Mucosa of stomach (tissue), 1 donor: ENCODE measurements around the gene ZNF225.
"Not testable (repeated sequence)": the region's sequence is repeated elsewhere in the genome, so short reads cannot be mapped to it uniquely, and the experiment has no call there.

Source experiments
- H3K27me3 ChIP-seq: one replicate; pipeline ENCODE4 v1.7.0; 2013; ENCODE audit warnings: mild to moderate bottlenecking, low read length; ENCODE audit not compliant: control insufficient read depth, insufficient read depth
- H3K36me3 ChIP-seq: one replicate; pipeline ENCODE4 v1.7.0; 2013; ENCODE audit warnings: low read length; ENCODE audit not compliant: control insufficient read depth, insufficient read depth
- H3K4me1 ChIP-seq: one replicate; pipeline ENCODE4 v1.7.0; 2013; ENCODE audit warnings: mild to moderate bottlenecking, low read length; ENCODE audit not compliant: control insufficient read depth, insufficient read depth
- H3K4me3 ChIP-seq: one replicate; pipeline ENCODE4 v1.7.0; 2013; ENCODE audit warnings: low read length
- H3K9ac ChIP-seq: one replicate; pipeline ENCODE4 v1.7.0; 2013; ENCODE audit warnings: mild to moderate bottlenecking, low read length, moderate library complexity
- H3K9me3 ChIP-seq: one replicate; pipeline ENCODE4 v1.7.0; 2013; ENCODE audit warnings: mild to moderate bottlenecking, low read length, moderate library complexity; ENCODE audit not compliant: control insufficient read depth
- donor health status: Pancreatic carcinoma.

The ZNF225 gene

GRCh38 chr19:44170660-44171059 lies 57.5 kb downstream of the ZNF225 start:
- not testable (repeated sequence) for H3K4me3 ChIP-seq, H3K4me1 ChIP-seq, H3K9ac ChIP-seq, H3K27me3 ChIP-seq
- peaks cover 20% of the 10 kb centered on the region for H3K9me3 ChIP-seq
- H3K36me3 ChIP-seq = peaks cover 33% of the 10 kb centered on the region

GRCh38 chr19:44176590-44176989 lies 63.4 kb downstream of the ZNF225 start:
- Histone ChIP-seq H3K4me1 (no peaks in the 10 kb centered on the region), H3K36me3 (peaks cover 35% of the 10 kb centered on the region), H3K9me3 (peaks cover 26% of the 10 kb centered on the region), H3K9ac (no peak overlapping the region), H3K4me3 (peak overlapping the region; percentile 2), H3K27me3 (no peaks in the 10 kb centered on the region)

GRCh38 chr19:44180968-44181367 lies 67.8 kb downstream of the ZNF225 start:
- H3K4me3 ChIP-seq = no peak overlapping the region
- peaks cover 7% of the 10 kb centered on the region for H3K36me3 ChIP-seq
- H3K4me1 ChIP-seq = no peaks in the 10 kb centered on the region
- no peak overlapping the region for H3K9ac ChIP-seq
- H3K9me3 ChIP-seq = peaks cover 15% of the 10 kb centered on the region
- H3K27me3 ChIP-seq = no peaks in the 10 kb centered on the region

- peaks cover 3% of the 10 kb centered on the region for H3K9me3 ChIP-seq
Measured at GRCh38 chr19:44182145-44182544, 68.9 kb downstream of the ZNF225 start.

More at GRCh38 chr19:44182145-44182544, 68.9 kb downstream of the ZNF225 start:
- H3K27me3 ChIP-seq = no peaks in the 10 kb centered on the region
- H3K4me1 ChIP-seq = no peaks in the 10 kb centered on the region
- no peak overlapping the region for H3K9ac ChIP-seq
- no peaks in the 10 kb centered on the region for H3K36me3 ChIP-seq
- no peak overlapping the region for H3K4me3 ChIP-seq
